ENCODE measurements around the gene PCCA. TPM values are rescaled to one million over a fixed set of nuclear protein-coding genes. Genes with fewer than 3 reads are reported as not detected.

PCCA gene
- total and polyA plus RNA-seq, 2 donors from 2014 or later: 86.2 to 222 TPM

- intact Hi-C loops (cut with DNase I): no loop called here
- Histone ChIP-seq H3K4me3 (ENCODE audit: low read length in 3 of 3) (no peak overlapping the region), H3K4me1 (ENCODE audit: control insufficient read depth in 2 of 3, insufficient read depth in 2 of 3, low read depth in 1 of 3, low read length in 3 of 3) (peaks cover 0 to 5% (median 0%) of the 10 kb centered on the region in 3 donors), H3K27me3 (ENCODE audit: control insufficient read depth, insufficient read depth, low read length) (no peaks in the 10 kb centered on the region), H3K27ac (ENCODE audit: low read depth in 2 of 2, low read length in 2 of 2) (no peak overlapping the region), H3K9me3 (ENCODE audit: control insufficient read depth in 2 of 3, insufficient read depth in 1 of 3, low read length in 3 of 3) (no peaks in the 10 kb centered on the region), H3K9ac (ENCODE audit: low read length in 3 of 3) (no peak overlapping the region), H3K36me3 (ENCODE audit: control insufficient read depth in 2 of 3, insufficient read depth in 3 of 3, low read length in 3 of 3) (no peaks in the 10 kb centered on the region)
- TF ChIP-seq CTCF (IDR thresholded peaks at IDR 0.05; ENCODE audit: borderline replicate concordance, extremely low read depth, insufficient read depth): no peak
- FAIRE-seq (no peak), DNase-seq (no peak)
Observed at GRCh38 chr13:100398360-100398759, 309.5 kb downstream of the PCCA start.

GRCh38 chr13:100399455-100399854, 310.6 kb downstream of the PCCA start:
- no peaks in the 10 kb centered on the region for H3K9me3 ChIP-seq (ENCODE audit: control insufficient read depth in 2 of 3, insufficient read depth in 1 of 3, low read length in 3 of 3)
- peaks cover 0 to 5% (median 0%) of the 10 kb centered on the region in 3 donors for H3K4me1 ChIP-seq (ENCODE audit: control insufficient read depth in 2 of 3, insufficient read depth in 2 of 3, low read depth in 1 of 3, low read length in 3 of 3)
- intact Hi-C loops (cut with DNase I): no loop called here
- H3K4me3 ChIP-seq (ENCODE audit: low read length in 3 of 3): no peak overlapping the region
- DNase-seq (no peak), FAIRE-seq (no peak)
- H3K36me3 ChIP-seq (ENCODE audit: control insufficient read depth in 2 of 3, insufficient read depth in 3 of 3, low read length in 3 of 3): no peaks in the 10 kb centered on the region
- H3K27ac ChIP-seq (ENCODE audit: low read depth in 2 of 2, low read length in 2 of 2): no peak overlapping the region
- no peak for TF ChIP-seq CTCF (IDR thresholded peaks at IDR 0.05; ENCODE audit: borderline replicate concordance, extremely low read depth, insufficient read depth)
- no peak overlapping the region for H3K9ac ChIP-seq (ENCODE audit: low read length in 3 of 3)
- no peaks in the 10 kb centered on the region for H3K27me3 ChIP-seq (ENCODE audit: control insufficient read depth, insufficient read depth, low read length)

- H3K9me3 ChIP-seq (ENCODE audit: control insufficient read depth in 2 of 3, insufficient read depth in 1 of 3, low read length in 3 of 3): peaks cover 0 to 23% (median 2%) of the 10 kb centered on the region in 3 donors
- H3K36me3 ChIP-seq (ENCODE audit: control insufficient read depth in 2 of 3, insufficient read depth in 3 of 3, low read length in 3 of 3): peaks cover 0 to 2% (median 0%) of the 10 kb centered on the region in 3 donors
- H3K27ac ChIP-seq (ENCODE audit: low read depth in 2 of 2, low read length in 2 of 2): no peak overlapping the region
- H3K4me1 ChIP-seq (ENCODE audit: control insufficient read depth in 2 of 3, insufficient read depth in 2 of 3, low read depth in 1 of 3, low read length in 3 of 3): no peaks in the 10 kb centered on the region
- DNase-seq (no peak), FAIRE-seq (no peak)
- TF ChIP-seq CTCF (IDR thresholded peaks at IDR 0.05; ENCODE audit: borderline replicate concordance, extremely low read depth, insufficient read depth): no peak
- no peak overlapping the region for H3K4me3 ChIP-seq (ENCODE audit: low read length in 3 of 3)
- H3K9ac ChIP-seq (ENCODE audit: low read length in 3 of 3): no peak overlapping the region
- H3K27me3 ChIP-seq (ENCODE audit: control insufficient read depth, insufficient read depth, low read length): no peaks in the 10 kb centered on the region
- intact Hi-C loops (cut with DNase I): no loop called here
Observed at GRCh38 chr13:100403675-100404074, 314.8 kb downstream of the PCCA start.

GRCh38 chr13:100409132-100409531, 320.2 kb downstream of the PCCA start:
- H3K4me1 ChIP-seq (ENCODE audit: control insufficient read depth in 2 of 3, insufficient read depth in 2 of 3, low read depth in 1 of 3, low read length in 3 of 3): no peaks in the 10 kb centered on the region
- H3K9ac ChIP-seq (ENCODE audit: low read length in 3 of 3): no peak overlapping the region
- no peak overlapping the region for H3K4me3 ChIP-seq (ENCODE audit: low read length in 3 of 3)
- FAIRE-seq: no peak
- H3K27me3 ChIP-seq (ENCODE audit: control insufficient read depth, insufficient read depth, low read length): no peaks in the 10 kb centered on the region
- no peak for TF ChIP-seq CTCF (IDR thresholded peaks at IDR 0.05; ENCODE audit: borderline replicate concordance, extremely low read depth, insufficient read depth)
- H3K27ac ChIP-seq (ENCODE audit: low read depth in 2 of 2, low read length in 2 of 2): no peak overlapping the region
- H3K9me3 ChIP-seq (ENCODE audit: control insufficient read depth in 2 of 3, insufficient read depth in 1 of 3, low read length in 3 of 3): peaks cover 2 to 47% (median 8%) of the 10 kb centered on the region in 3 donors
- DNase-seq: no peak
- intact Hi-C loops (cut with DNase I): no loop called here
- peaks cover 0 to 2% (median 2%) of the 10 kb centered on the region in 3 donors for H3K36me3 ChIP-seq (ENCODE audit: control insufficient read depth in 2 of 3, insufficient read depth in 3 of 3, low read length in 3 of 3)
